MCF 10A (cell line): Measurements from ENCODE around the gene TRRAP. TPM values are rescaled to one million over a fixed set of nuclear protein-coding genes. Genes with fewer than 3 reads are reported as not detected.

Source experiments
- BruUV-seq: library from RNA; stranded (reverse); fragments of 400-500 nt; replicated peaks from 2 replicates; lab custom pipeline; 2021; lab: Mats Ljungman, UMichigan
- CTCF ChIA-PET: fragments of 300-600 bp; sonication (Branson Sonifier 250); formaldehyde crosslinking; extraction: SDS; loops from one replicate; lab custom pipeline; 2021; ENCODE audit warnings: antibody characterized with exemption, inconsistent platforms; lab: Yijun Ruan, JAX
- POLR2A ChIA-PET: fragments of 300-600, 350-650 bp; sonication (Branson Sonifier 250); formaldehyde crosslinking; extraction: SDS; loops from one replicate; lab custom pipeline; 2020; ENCODE audit warnings: antibody characterized with exemption, inconsistent platforms; lab: Yijun Ruan, JAX
- DNase-seq: peaks from one replicate; pipeline ENCODE4 v3.0.0-alpha.2; 2018; ENCODE audit not compliant: unreplicated experiment
- H3K27ac Mint-ChIP-seq: one replicate; pipeline ENCODE4 v1.8.0; 2022; ENCODE audit warnings: mild to moderate bottlenecking, low read depth, mixed read lengths; ENCODE audit not compliant: unreplicated experiment
- H3K27me3 Mint-ChIP-seq: one replicate; pipeline ENCODE4 v1.8.0; 2022; ENCODE audit warnings: mixed read lengths; ENCODE audit not compliant: insufficient read depth, unreplicated experiment
- H3K36me3 Mint-ChIP-seq: one replicate; pipeline ENCODE4 v1.8.0; 2022; ENCODE audit warnings: mild to moderate bottlenecking, moderate library complexity, mixed read lengths; ENCODE audit not compliant: insufficient read depth, unreplicated experiment
- H3K4me1 Mint-ChIP-seq: one replicate; pipeline ENCODE4 v1.8.0; 2022; ENCODE audit warnings: mixed read lengths; ENCODE audit not compliant: insufficient read depth, unreplicated experiment
- H3K4me3 Mint-ChIP-seq: one replicate; pipeline ENCODE4 v1.8.0; 2022; ENCODE audit warnings: mild to moderate bottlenecking, moderate library complexity, mixed read lengths; ENCODE audit not compliant: unreplicated experiment
- H3K9me3 Mint-ChIP-seq: one replicate; pipeline ENCODE4 v1.8.0; 2022; ENCODE audit warnings: mixed read lengths; ENCODE audit not compliant: unreplicated experiment
- CTCF ChIP-seq: fragments of 200-600 bp; IDR thresholded peaks from one replicate; pipeline ENCODE4 v1.8.0; 2022; ENCODE audit warnings: antibody characterized with exemption, mild to moderate bottlenecking; ENCODE audit not compliant: unreplicated experiment
- intact Hi-C: fragments of 100-400 bp; cut with micrococcal nuclease; formaldehyde crosslinking; loops from 2 replicates; pipeline ENCODE4 v1.14.1; 2022
- total RNA-seq: library from RNA; stranded (reverse); gene quantifications from 2 replicates; pipeline ENCODE4 v1.2.3, GENCODE V29; 2022

TRRAP gene
- total RNA-seq, 1 experiment from 2014 or later: 30.4 TPM

- Mint-ChIP-seq H3K4me1 (no peaks in the 10 kb centered on the region), H3K27ac (no peak overlapping the region), H3K9me3 (no peaks in the 10 kb centered on the region), H3K36me3 (peaks cover 6% of the 10 kb centered on the region), H3K27me3 (peaks cover 57% of the 10 kb centered on the region), H3K4me3 (no peak overlapping the region)
- no peak for DNase-seq
- POLR2A ChIA-PET: no interaction called here
- no TSS peak for BruUV-seq
- no peak for TF ChIP-seq CTCF
- intact Hi-C loops: no loop called here
- CTCF ChIA-PET: interaction anchor here (2.1 kb wide), 1 partner anchor 20 kb away, joined by 10 read pairs; no protein-coding TSS in a partner anchor
Observed at GRCh38 chr7:98862203-98862602, 16.1 kb upstream of the TRRAP start.

DNA sequence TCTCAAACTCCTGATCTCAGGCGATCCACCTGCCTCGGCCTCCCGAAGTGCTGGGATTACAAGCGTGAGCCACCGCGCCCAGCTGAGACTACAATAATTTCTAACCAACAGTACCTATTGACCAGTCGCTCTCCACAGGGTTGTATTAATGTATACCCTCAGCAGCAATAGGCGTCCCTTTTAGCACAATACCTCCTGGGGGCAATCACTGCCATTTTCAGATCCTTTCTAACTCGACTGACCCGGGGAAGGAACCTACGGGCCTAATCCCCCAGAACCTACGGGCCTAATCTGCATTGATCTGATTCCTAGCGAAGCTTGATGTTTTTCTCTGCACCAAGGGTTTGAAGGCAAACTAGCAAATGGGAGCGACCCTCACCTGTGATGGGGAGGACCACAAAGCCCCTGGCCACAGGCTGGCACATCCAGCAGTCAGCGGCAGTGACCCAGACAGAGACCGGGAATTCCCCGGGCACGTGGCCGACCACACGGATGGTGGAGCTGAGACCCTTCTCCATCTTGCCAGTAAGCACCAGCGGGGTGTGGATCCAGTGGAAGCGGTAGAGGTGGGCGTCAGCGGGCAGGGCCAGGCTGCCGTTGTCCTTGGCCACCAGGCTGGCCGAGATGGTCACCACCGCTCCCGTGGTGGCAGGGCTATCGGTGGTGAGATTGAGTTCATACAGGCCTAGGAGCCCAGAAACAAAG, 15.5 kb upstream of the TRRAP start:
- Mint-ChIP-seq H3K4me3 (no peak overlapping the region), H3K27me3 (peaks cover 57% of the 10 kb centered on the region), H3K27ac (no peak overlapping the region), H3K4me1 (no peaks in the 10 kb centered on the region), H3K36me3 (peaks cover 6% of the 10 kb centered on the region), H3K9me3 (no peaks in the 10 kb centered on the region)
- intact Hi-C loops: no loop called here
- CTCF ChIA-PET: interaction anchor here (0.5 to 2.1 kb wide), 2 partner anchors 21 to 430 kb away, joined by 4 to 10 read pairs; no protein-coding TSS in a partner anchor
- POLR2A ChIA-PET: no interaction called here
- no peak for DNase-seq
- TF ChIP-seq CTCF: no peak
- BruUV-seq: no TSS peak

- CTCF ChIA-PET: interaction anchor here (2.1 kb wide), 1 partner anchor 22 kb away, joined by 10 read pairs; no protein-coding TSS in a partner anchor
Observed at GRCh38 chr7:98863601-98864000, 14.7 kb upstream of the TRRAP start.

More at GRCh38 chr7:98863601-98864000, 14.7 kb upstream of the TRRAP start:
- no peak for DNase-seq
- intact Hi-C loops: no loop called here
- Mint-ChIP-seq H3K27ac (no peak overlapping the region), H3K27me3 (peaks cover 51% of the 10 kb centered on the region), H3K4me3 (no peak overlapping the region), H3K36me3 (peaks cover 6% of the 10 kb centered on the region), H3K4me1 (no peaks in the 10 kb centered on the region), H3K9me3 (no peaks in the 10 kb centered on the region)
- POLR2A ChIA-PET: no interaction called here
- TF ChIP-seq CTCF: no peak
- BruUV-seq: no TSS peak
